Hippocampal formation (tissue), 2 donors: ENCODE results near the gene ZNF296.

Experiments used
- DNase-seq, 2 donors: peaks; one replicate each; lab custom pipeline; 2025; lab: John Stamatoyannopoulos, UW

The ZNF296 gene

GRCh38 chr19:45023048-45023447 lies 53.2 kb downstream of the ZNF296 start:
- DNase-seq = no peak

- DNase-seq = no peak
Measured at GRCh38 chr19:45021971-45022370, 54.3 kb downstream of the ZNF296 start.
